A673 (cell line): ENCODE data around the gene STAU1. TPM values are rescaled to one million over a fixed set of nuclear protein-coding genes. Genes with fewer than 3 reads are reported as not detected.

Source experiments
- BruUV-seq: library from RNA; stranded (reverse); fragments of 400-500 nt; replicated peaks from 2 replicates; lab custom pipeline; 2021; lab: Mats Ljungman, UMichigan
- CTCF ChIA-PET: fragments of 300-600 bp; sonication (Branson Sonifier 250); formaldehyde crosslinking; loops from one replicate; lab custom pipeline; 2022; ENCODE audit warnings: antibody characterized with exemption; lab: Charles Lee
- POLR2A ChIA-PET: fragments of 300-600 bp; sonication (Branson Sonifier 250); formaldehyde crosslinking; loops from one replicate; lab custom pipeline; 2022; ENCODE audit warnings: antibody characterized with exemption; ENCODE audit not compliant: low non-redundant PET; lab: Charles Lee
- DNase-seq: peaks from one replicate; pipeline ENCODE4 v3.0.0-alpha.2; 2015; ENCODE audit warnings: low spot score
- H3K27ac ChIP-seq: fragments of 200-600 bp; sonication (generic); 2 replicates; pipeline ENCODE4 v1.5.1; 2016; ENCODE audit warnings: mixed run types, low read depth, mild to moderate bottlenecking, mixed read lengths, antibody characterized with exemption, low read length; ENCODE audit not compliant: poor library complexity, severe bottlenecking
- H3K27me3 ChIP-seq: fragments of 200-600 bp; sonication (generic); replicated peaks from 2 replicates; pipeline ENCODE4 v1.6.1; 2017; ENCODE audit warnings: mixed run types, low read depth, mild to moderate bottlenecking, mixed read lengths, antibody characterized with exemption, low read length; ENCODE audit not compliant: insufficient read depth, poor library complexity
- H3K36me3 ChIP-seq: fragments of 200-600 bp; sonication (generic); 2 replicates; pipeline ENCODE4 v1.6.1; 2016; ENCODE audit warnings: mixed run types, mild to moderate bottlenecking, mixed read lengths, antibody characterized with exemption, low read length; ENCODE audit not compliant: insufficient read depth, poor library complexity, severe bottlenecking
- H3K4me1 ChIP-seq: fragments of 200-600 bp; sonication (generic); 2 replicates; pipeline ENCODE4 v1.6.1; 2017; ENCODE audit warnings: mixed run types, mild to moderate bottlenecking, mixed read lengths, antibody characterized with exemption, low read length; ENCODE audit not compliant: insufficient read depth, poor library complexity, severe bottlenecking
- H3K4me3 ChIP-seq: fragments of 200-600 bp; sonication (generic); 2 replicates; pipeline ENCODE4 v1.5.1; 2016; ENCODE audit warnings: low read depth, mixed run types, mild to moderate bottlenecking, mixed read lengths, low read length; ENCODE audit not compliant: poor library complexity, severe bottlenecking
- H3K9me3 ChIP-seq: fragments of 200-600 bp; sonication (generic); 2 replicates; pipeline ENCODE4 v1.6.1; 2016; ENCODE audit warnings: mixed run types, low read depth, mild to moderate bottlenecking, mixed read lengths, antibody characterized with exemption, low read length; ENCODE audit not compliant: poor library complexity, severe bottlenecking
- EZH2 ChIP-seq: fragments of 200-600 bp; sonication (generic); IDR thresholded peaks from 2 replicates; pipeline ENCODE4 v1.6.1; 2017; ENCODE audit warnings: borderline replicate concordance, low read depth, mild to moderate bottlenecking, mixed read lengths, antibody characterized with exemption, low read length; ENCODE audit not compliant: poor library complexity, severe bottlenecking
- intact Hi-C: fragments of 100-400 bp; cut with micrococcal nuclease; formaldehyde crosslinking; loops from one replicate; pipeline ENCODE4 v1.10.0; 2022; ENCODE audit not compliant: unreplicated experiment
- total RNA-seq: library from RNA; stranded (reverse); gene quantifications from 2 replicates; pipeline ENCODE4 v1.2.3, GENCODE V29; 2021
- TF ChIP-seq, protein P1 (sequence below): fragments of 300-800, 200-600 bp; sonication (generic); conservative IDR thresholded peaks from 2 replicates; pipeline ENCODE4 v1.5.1; 2017; ENCODE audit warnings: low read depth, mild to moderate bottlenecking, antibody characterized with exemption, low read length, moderate library complexity, mixed read lengths

Gene STAU1
- total RNA-seq, 1 experiment from 2014 or later = 104 TPM

DNA sequence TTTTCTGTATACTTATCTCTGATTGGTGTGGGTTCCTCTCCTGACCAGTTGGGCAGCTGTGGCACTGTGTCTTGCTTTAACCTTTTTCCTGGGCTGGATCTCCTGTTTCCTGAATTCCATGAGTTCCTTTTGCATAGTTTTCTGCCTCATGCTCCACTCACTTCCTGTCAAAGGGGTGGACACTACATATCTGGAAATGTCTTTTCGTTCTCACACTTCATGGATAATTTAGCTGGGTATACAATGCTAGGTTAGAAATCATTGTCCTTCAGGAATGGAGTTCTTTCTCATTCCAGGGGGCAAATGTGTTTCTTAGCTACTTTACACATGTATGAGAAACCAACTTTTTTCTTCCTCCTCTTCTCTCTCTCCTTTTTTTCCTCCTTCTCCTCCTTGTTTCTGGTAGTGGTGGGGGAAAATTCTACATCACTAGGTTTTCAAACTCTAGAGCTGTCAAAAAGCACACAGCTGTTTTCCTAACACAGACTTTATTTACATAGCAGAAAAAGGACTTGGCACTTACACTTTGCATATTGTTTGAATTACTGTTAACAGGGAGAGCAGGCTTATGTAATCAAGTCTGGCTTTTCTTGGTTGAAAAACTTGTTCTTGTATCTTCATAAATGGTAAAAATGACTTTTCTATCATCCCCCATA, 22.1 kb upstream of the STAU1 start:
- H3K4me3 ChIP-seq = no peak overlapping the region
- intact Hi-C loops = no loop called here
- CTCF ChIA-PET = no interaction called here
- no TSS peak for BruUV-seq
- H3K27ac ChIP-seq = no peak overlapping the region
- H3K27me3 ChIP-seq = no peaks in the 10 kb centered on the region
- no peaks in the 10 kb centered on the region for H3K4me1 ChIP-seq
- peaks cover 9% of the 10 kb centered on the region for H3K9me3 ChIP-seq
- TF ChIP-seq, protein P1, sequence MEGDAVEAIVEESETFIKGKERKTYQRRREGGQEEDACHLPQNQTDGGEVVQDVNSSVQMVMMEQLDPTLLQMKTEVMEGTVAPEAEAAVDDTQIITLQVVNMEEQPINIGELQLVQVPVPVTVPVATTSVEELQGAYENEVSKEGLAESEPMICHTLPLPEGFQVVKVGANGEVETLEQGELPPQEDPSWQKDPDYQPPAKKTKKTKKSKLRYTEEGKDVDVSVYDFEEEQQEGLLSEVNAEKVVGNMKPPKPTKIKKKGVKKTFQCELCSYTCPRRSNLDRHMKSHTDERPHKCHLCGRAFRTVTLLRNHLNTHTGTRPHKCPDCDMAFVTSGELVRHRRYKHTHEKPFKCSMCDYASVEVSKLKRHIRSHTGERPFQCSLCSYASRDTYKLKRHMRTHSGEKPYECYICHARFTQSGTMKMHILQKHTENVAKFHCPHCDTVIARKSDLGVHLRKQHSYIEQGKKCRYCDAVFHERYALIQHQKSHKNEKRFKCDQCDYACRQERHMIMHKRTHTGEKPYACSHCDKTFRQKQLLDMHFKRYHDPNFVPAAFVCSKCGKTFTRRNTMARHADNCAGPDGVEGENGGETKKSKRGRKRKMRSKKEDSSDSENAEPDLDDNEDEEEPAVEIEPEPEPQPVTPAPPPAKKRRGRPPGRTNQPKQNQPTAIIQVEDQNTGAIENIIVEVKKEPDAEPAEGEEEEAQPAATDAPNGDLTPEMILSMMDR = no peak
- no peak for TF ChIP-seq EZH2
- no peaks in the 10 kb centered on the region for H3K36me3 ChIP-seq
- DNase-seq = no peak
- POLR2A ChIA-PET = interaction anchor here (0.7 kb wide), 1 partner anchor 10 kb away, joined by 3 read pairs; no protein-coding TSS in a partner anchor

DNA sequence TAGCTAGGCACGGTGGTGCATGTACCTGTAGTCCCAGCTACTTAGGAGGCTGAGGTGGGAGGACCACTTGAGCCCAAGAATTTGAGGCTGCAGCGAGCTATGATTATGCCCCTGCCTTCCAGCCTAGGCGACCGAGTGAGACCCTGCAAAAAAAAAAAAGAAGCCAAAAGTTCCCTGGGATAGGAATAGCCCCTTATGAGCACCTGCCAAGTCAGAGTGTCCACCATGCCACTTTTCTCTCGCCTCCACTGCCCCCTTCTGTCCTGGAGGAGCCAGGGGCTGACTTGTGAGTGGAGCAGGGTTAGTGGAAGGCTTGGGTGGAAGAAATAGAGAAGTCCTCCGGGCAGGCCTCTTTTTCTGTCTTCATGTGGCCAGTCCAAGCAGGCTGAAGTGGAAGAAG, 18.9 kb upstream of the STAU1 start:
- no peaks in the 10 kb centered on the region for H3K36me3 ChIP-seq
- no peak overlapping the region for H3K4me3 ChIP-seq
- no peaks in the 10 kb centered on the region for H3K27me3 ChIP-seq
- ChIA-PET POLR2A (no interaction called here), CTCF (no interaction called here)
- TF ChIP-seq, protein P1 = 0 out of 2 replicates have a peak, but pooled peaks have one; percentile 33
- TF ChIP-seq EZH2 = no peak
- H3K27ac ChIP-seq = no peak overlapping the region
- peak; percentile 32 for DNase-seq
- peaks cover 9% of the 10 kb centered on the region for H3K9me3 ChIP-seq
- intact Hi-C loops = no loop called here
- BruUV-seq = no TSS peak
- H3K4me1 ChIP-seq = no peaks in the 10 kb centered on the region

DNA sequence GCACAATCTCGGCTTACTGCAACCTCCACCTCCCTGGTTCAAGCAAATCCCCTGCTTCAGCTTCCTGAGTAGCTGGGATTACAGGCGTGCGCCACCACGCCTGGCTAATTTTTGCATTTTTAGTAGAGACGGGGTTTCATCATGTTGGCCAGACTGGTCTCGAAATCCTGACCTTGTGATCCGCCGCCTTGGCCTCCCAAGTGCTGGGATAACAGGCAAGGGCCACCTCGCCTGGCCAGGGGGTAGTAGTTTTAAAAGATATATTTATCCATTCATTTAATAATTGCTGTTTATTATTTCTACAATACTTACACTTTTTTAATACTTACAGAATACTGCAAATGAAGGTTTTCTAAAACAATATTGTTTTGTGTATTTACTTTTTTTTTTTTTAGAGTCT, 15.6 kb upstream of the STAU1 start:
- no peaks in the 10 kb centered on the region for H3K9me3 ChIP-seq
- no peak for DNase-seq
- no peaks in the 10 kb centered on the region for H3K36me3 ChIP-seq
- H3K4me3 ChIP-seq = no peak overlapping the region
- TF ChIP-seq EZH2 = no peak
- TF ChIP-seq, protein P1 = no peak
- no peaks in the 10 kb centered on the region for H3K4me1 ChIP-seq
- BruUV-seq = no TSS peak
- no peaks in the 10 kb centered on the region for H3K27me3 ChIP-seq
- ChIA-PET CTCF (no interaction called here), POLR2A (no interaction called here)
- H3K27ac ChIP-seq = no peak overlapping the region
- intact Hi-C loops = no loop called here
